ENCODE results near the gene C16orf96.
"Not testable (repeated sequence)": the region's sequence is repeated elsewhere in the genome, so short reads cannot be mapped to it uniquely, and the experiment has no call there.

The C16orf96 gene

GRCh38 chr16:4572715-4573114, 16.6 kb downstream of the C16orf96 start:
- no peaks in the 10 kb centered on the region for H4K20me1 ChIP-seq (ENCODE audit: insufficient read depth, low read length)
- peaks cover 5% of the 10 kb centered on the region for H3K4me1 ChIP-seq (ENCODE audit: insufficient read depth, low read length, severe bottlenecking)
- H3K27ac ChIP-seq (ENCODE audit: low read depth, low read length, poor library complexity, severe bottlenecking), result no peak overlapping the region
- no peak overlapping the region for H3K9ac ChIP-seq (ENCODE audit: low read length)
- H3K4me3 ChIP-seq (ENCODE audit: low read depth, low read length, poor library complexity, severe bottlenecking), result no peak overlapping the region
- H3K79me2 ChIP-seq (ENCODE audit: insufficient read depth, low read length), result no peaks in the 10 kb centered on the region
- no peak overlapping the region for H3K4me2 ChIP-seq (ENCODE audit: low read length)
- no peak overlapping the region for H2AFZ ChIP-seq (ENCODE audit: low read length)
- H3F3A ChIP-seq (ENCODE audit: insufficient read depth, low read length), result no peaks in the 10 kb centered on the region
- TF ChIP-seq EZH2 (IDR thresholded peaks at IDR 0.05; ENCODE audit: borderline replicate concordance, low read length) (no peak), CTCF (IDR thresholded peaks at IDR 0.05; ENCODE audit: low read length) (no peak)
- no peaks in the 10 kb centered on the region for H3K9me3 ChIP-seq (ENCODE audit: low read length)
- peaks cover 16% of the 10 kb centered on the region; the same call in 1 of the 2 replicates for H3K27me3 ChIP-seq (ENCODE audit: insufficient read depth, low read length)
- H3K9me2 ChIP-seq (ENCODE audit: low read depth, low read length), result no peaks in the 10 kb centered on the region
- H3K36me3 ChIP-seq (ENCODE audit: insufficient read depth, low read length), result no peaks in the 10 kb centered on the region

GRCh38 chr16:4573926-4574325, 17.8 kb downstream of the C16orf96 start:
- not testable (repeated sequence) for H3K4me2 ChIP-seq (ENCODE audit: low read length); H3K4me3 ChIP-seq (ENCODE audit: low read depth, low read length, poor library complexity, severe bottlenecking); H3K27ac ChIP-seq (ENCODE audit: low read depth, low read length, poor library complexity, severe bottlenecking); H2AFZ ChIP-seq (ENCODE audit: low read length); H3K4me1 ChIP-seq (ENCODE audit: insufficient read depth, low read length, severe bottlenecking); H4K20me1 ChIP-seq (ENCODE audit: insufficient read depth, low read length); H3K9ac ChIP-seq (ENCODE audit: low read length); H3K79me2 ChIP-seq (ENCODE audit: insufficient read depth, low read length); H3K9me3 ChIP-seq (ENCODE audit: low read length); H3K36me3 ChIP-seq (ENCODE audit: insufficient read depth, low read length); H3K9me2 ChIP-seq (ENCODE audit: low read depth, low read length); H3F3A ChIP-seq (ENCODE audit: insufficient read depth, low read length)
- H3K27me3 ChIP-seq (ENCODE audit: insufficient read depth, low read length), result peaks cover 16% of the 10 kb centered on the region; the same call in 1 of the 2 replicates

- no peak for TF ChIP-seq EZH2 (IDR thresholded peaks at IDR 0.05; ENCODE audit: borderline replicate concordance, low read length)
- no peak for TF ChIP-seq CTCF (IDR thresholded peaks at IDR 0.05; ENCODE audit: low read length)
- Histone ChIP-seq H3K4me1 (ENCODE audit: insufficient read depth, low read length, severe bottlenecking) (no peaks in the 10 kb centered on the region), H3K4me3 (ENCODE audit: low read depth, low read length, poor library complexity, severe bottlenecking) (no peak overlapping the region), H3F3A (ENCODE audit: insufficient read depth, low read length) (no peaks in the 10 kb centered on the region), H3K36me3 (ENCODE audit: insufficient read depth, low read length) (no peaks in the 10 kb centered on the region), H3K27ac (ENCODE audit: low read depth, low read length, poor library complexity, severe bottlenecking) (no peak overlapping the region), H3K27me3 (ENCODE audit: insufficient read depth, low read length) (peaks cover 16% of the 10 kb centered on the region; the same call in 1 of the 2 replicates), H3K9ac (ENCODE audit: low read length) (no peak overlapping the region), H4K20me1 (ENCODE audit: insufficient read depth, low read length) (no peaks in the 10 kb centered on the region), H3K9me3 (ENCODE audit: low read length) (no peaks in the 10 kb centered on the region), H3K9me2 (ENCODE audit: low read depth, low read length) (no peaks in the 10 kb centered on the region), H3K79me2 (ENCODE audit: insufficient read depth, low read length) (no peaks in the 10 kb centered on the region), H3K4me2 (ENCODE audit: low read length) (no peak overlapping the region), H2AFZ (ENCODE audit: low read length) (no peak overlapping the region)
Observed at GRCh38 chr16:4574919-4575705, 19.0 kb downstream of the C16orf96 start.

- H3K27ac ChIP-seq (ENCODE audit: low read depth, low read length, poor library complexity, severe bottlenecking), result no peak overlapping the region
- H3K79me2 ChIP-seq (ENCODE audit: insufficient read depth, low read length), result no peaks in the 10 kb centered on the region
- no peaks in the 10 kb centered on the region for H3K9me2 ChIP-seq (ENCODE audit: low read depth, low read length)
- no peaks in the 10 kb centered on the region for H3K4me1 ChIP-seq (ENCODE audit: insufficient read depth, low read length, severe bottlenecking)
- no peak overlapping the region for H2AFZ ChIP-seq (ENCODE audit: low read length)
- H3F3A ChIP-seq (ENCODE audit: insufficient read depth, low read length), result no peaks in the 10 kb centered on the region
- no peak overlapping the region for H3K4me3 ChIP-seq (ENCODE audit: low read depth, low read length, poor library complexity, severe bottlenecking)
- peaks cover 16% of the 10 kb centered on the region; the same call in 1 of the 2 replicates for H3K27me3 ChIP-seq (ENCODE audit: insufficient read depth, low read length)
- no peaks in the 10 kb centered on the region for H4K20me1 ChIP-seq (ENCODE audit: insufficient read depth, low read length)
- H3K4me2 ChIP-seq (ENCODE audit: low read length), result no peak overlapping the region
- no peak for TF ChIP-seq EZH2 (IDR thresholded peaks at IDR 0.05; ENCODE audit: borderline replicate concordance, low read length)
- no peak for TF ChIP-seq CTCF (IDR thresholded peaks at IDR 0.05; ENCODE audit: low read length)
- H3K36me3 ChIP-seq (ENCODE audit: insufficient read depth, low read length), result no peaks in the 10 kb centered on the region
- no peaks in the 10 kb centered on the region for H3K9me3 ChIP-seq (ENCODE audit: low read length)
- H3K9ac ChIP-seq (ENCODE audit: low read length), result no peak overlapping the region
Observed at GRCh38 chr16:4576008-4576407, 19.9 kb downstream of the C16orf96 start.

All from OCI-LY1 (cell line).